Measurements from ENCODE around the gene SEMA4G.

The SEMA4G gene

DNA sequence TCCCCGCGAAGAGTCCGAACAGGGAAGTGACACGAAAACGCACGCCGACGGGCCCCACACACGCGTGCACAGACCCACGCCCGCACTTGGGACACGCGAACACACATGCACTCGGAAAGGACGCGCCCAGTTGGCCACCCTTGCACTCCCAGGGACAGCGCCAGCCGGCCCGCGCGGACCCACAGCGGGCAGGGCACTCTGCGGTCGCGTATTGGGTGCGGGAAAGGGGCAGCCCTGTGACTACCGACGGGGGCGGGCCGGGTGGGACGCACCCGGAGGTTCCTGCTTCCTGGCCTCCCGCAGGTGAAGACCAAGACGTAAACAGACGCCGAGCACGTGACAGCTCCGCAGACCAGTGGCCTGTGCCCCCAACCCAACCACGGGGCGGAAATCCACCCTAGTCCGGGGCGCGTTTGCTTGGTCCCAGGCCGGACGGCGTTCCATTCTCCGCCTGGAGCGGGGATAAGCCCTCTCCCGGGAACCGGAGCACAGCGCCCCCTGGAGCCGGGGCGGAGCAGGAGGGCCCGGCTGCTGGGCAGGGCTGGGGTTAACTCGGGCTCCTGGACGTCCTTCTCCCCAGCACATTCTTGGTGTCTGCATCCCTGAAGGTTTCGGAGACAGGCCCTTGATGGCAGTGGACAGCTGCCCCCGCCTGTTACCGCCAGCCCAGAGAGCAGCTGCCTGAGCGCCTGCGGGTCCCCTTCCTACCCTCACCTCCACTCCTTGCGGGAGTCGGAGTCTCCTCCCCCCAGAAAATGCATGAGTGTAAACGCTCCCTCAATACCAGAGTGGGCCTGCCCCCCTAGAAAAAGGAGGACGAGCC lies 28.3 kb downstream of the SEMA4G start:
- Histone ChIP-seq H3K9me3 (ENCODE audit: insufficient read depth, low read length) (no peaks in the 10 kb centered on the region), H3K4me3 (ENCODE audit: low read length) (peak overlapping the region; percentile 84), H2AFZ (ENCODE audit: low read depth, low read length) (peak overlapping the region; percentile 64; the same call in 1 of the 2 replicates), H4K20me1 (ENCODE audit: insufficient read depth, low read length) (no peaks in the 10 kb centered on the region), H3K4me1 (ENCODE audit: low read length) (peaks cover 14% of the 10 kb centered on the region), H3K4me2 (ENCODE audit: low read length) (peak overlapping the region; percentile 99), H3K36me3 (replicated peaks; ENCODE audit: low read depth, low read length) (no peaks in the 10 kb centered on the region), H3K27ac (ENCODE audit: low read length) (peak overlapping the region; percentile 81), H3K27me3 (ENCODE audit: low read depth, low read length) (no peaks in the 10 kb centered on the region), H3K9ac (ENCODE audit: low read length) (peak overlapping the region; percentile 92), H3K79me2 (ENCODE audit: low read length) (peaks cover 6% of the 10 kb centered on the region; the same call in 1 of the 2 replicates)
- TF ChIP-seq EZH2phosphoT487 (IDR thresholded peaks at IDR 0.05; ENCODE audit: low read depth) (no peak), CTCF (IDR thresholded peaks at IDR 0.05; ENCODE audit: low read depth, low read length) (peak; percentile 61)

- Histone ChIP-seq H3K9me3 (ENCODE audit: insufficient read depth, low read length) (no peaks in the 10 kb centered on the region), H3K27ac (ENCODE audit: low read length) (peak overlapping the region; percentile 81), H3K36me3 (replicated peaks; ENCODE audit: low read depth, low read length) (no peaks in the 10 kb centered on the region), H3K79me2 (ENCODE audit: low read length) (peaks cover 6% of the 10 kb centered on the region; the same call in 1 of the 2 replicates), H2AFZ (ENCODE audit: low read depth, low read length) (peak overlapping the region; percentile 65; the same call in 1 of the 2 replicates), H3K4me3 (ENCODE audit: low read length) (peak overlapping the region; percentile 84), H3K4me1 (ENCODE audit: low read length) (peaks cover 14% of the 10 kb centered on the region), H3K4me2 (ENCODE audit: low read length) (peak overlapping the region; percentile 99), H4K20me1 (ENCODE audit: insufficient read depth, low read length) (no peaks in the 10 kb centered on the region), H3K27me3 (ENCODE audit: low read depth, low read length) (no peaks in the 10 kb centered on the region), H3K9ac (ENCODE audit: low read length) (peak overlapping the region; percentile 92)
- TF ChIP-seq EZH2phosphoT487 (IDR thresholded peaks at IDR 0.05; ENCODE audit: low read depth) (no peak), CTCF (IDR thresholded peaks at IDR 0.05; ENCODE audit: low read depth, low read length) (no peak)
Observed at GRCh38 chr10:100998183-100998990, 29.1 kb downstream of the SEMA4G start.

DNA sequence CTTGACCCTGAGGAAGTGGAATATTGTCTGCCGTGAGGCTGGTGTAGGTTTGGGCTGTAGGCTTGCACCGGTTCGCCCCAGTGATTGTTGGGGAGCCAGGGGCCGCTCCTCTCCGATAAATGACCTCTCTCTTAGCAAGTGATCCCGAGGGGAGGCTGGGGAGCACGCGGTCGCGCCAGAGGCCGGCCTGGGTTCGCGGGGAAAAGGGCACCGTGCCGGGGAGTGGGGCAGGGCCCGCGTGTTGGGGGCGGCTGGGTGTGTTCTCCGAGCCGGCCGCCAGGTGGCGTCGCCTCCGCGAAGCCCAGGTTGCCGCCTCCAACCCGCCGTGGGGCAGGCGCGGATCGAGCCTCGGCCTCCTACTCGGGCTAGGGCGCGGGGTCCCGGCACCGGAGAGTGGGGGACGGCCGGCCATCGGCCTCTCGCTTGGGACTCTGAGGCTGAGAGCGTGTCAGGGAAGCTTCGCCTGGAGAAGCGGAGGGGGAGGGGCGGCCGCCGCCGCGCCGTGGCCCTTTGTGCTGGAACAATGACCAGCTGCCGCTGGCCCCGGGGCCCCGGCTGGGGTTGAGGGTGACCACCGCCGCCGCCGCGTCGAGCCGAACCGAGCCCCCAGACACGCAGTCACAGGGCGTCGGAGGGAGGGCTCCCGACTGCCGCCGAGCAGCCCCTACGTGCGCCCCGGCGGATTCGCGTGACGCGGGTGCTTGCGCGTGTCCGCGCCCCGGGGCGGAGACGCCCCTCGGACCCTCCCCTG lies 29.9 kb downstream of the SEMA4G start:
- peak overlapping the region; percentile 99 for H3K4me2 ChIP-seq (ENCODE audit: low read length)
- peak overlapping the region; percentile 84 for H3K4me3 ChIP-seq (ENCODE audit: low read length)
- H2AFZ ChIP-seq (ENCODE audit: low read depth, low read length), result peak overlapping the region; percentile 65; the same call in 1 of the 2 replicates
- H3K36me3 ChIP-seq (replicated peaks; ENCODE audit: low read depth, low read length), result no peaks in the 10 kb centered on the region
- H3K27ac ChIP-seq (ENCODE audit: low read length), result peak overlapping the region; percentile 81
- H4K20me1 ChIP-seq (ENCODE audit: insufficient read depth, low read length), result no peaks in the 10 kb centered on the region
- H3K9ac ChIP-seq (ENCODE audit: low read length), result peak overlapping the region; percentile 92
- H3K79me2 ChIP-seq (ENCODE audit: low read length), result peaks cover 6% of the 10 kb centered on the region; the same call in 1 of the 2 replicates
- no peaks in the 10 kb centered on the region for H3K9me3 ChIP-seq (ENCODE audit: insufficient read depth, low read length)
- H3K4me1 ChIP-seq (ENCODE audit: low read length), result peaks cover 14% of the 10 kb centered on the region
- no peaks in the 10 kb centered on the region for H3K27me3 ChIP-seq (ENCODE audit: low read depth, low read length)
- no peak for TF ChIP-seq EZH2phosphoT487 (IDR thresholded peaks at IDR 0.05; ENCODE audit: low read depth)
- peak; percentile 57 for TF ChIP-seq CTCF (IDR thresholded peaks at IDR 0.05; ENCODE audit: low read depth, low read length)

All from OCI-LY3 (cell line).